Gastrocnemius medialis (tissue), 4 donors: ENCODE measurements around the gene ANKRD63. TPM values are rescaled to one million over a fixed set of nuclear protein-coding genes. Genes with fewer than 3 reads are reported as not detected.

Experiments used
- ATAC-seq, 2 donors: fragments of 150-250 bp; one replicate each; pipeline ENCODE4 v1.9.1; 2016
- DNase-seq, 2 donors: peaks; one replicate each; pipeline ENCODE4 v3.0.0-alpha.2; 2019
- H3K27ac ChIP-seq, 4 donors: fragments of 200-600 bp; sonication (generic); 1 replicate in 1 of 4; 2 replicates in 3 of 4; pipeline ENCODE4 v1.5.1; 2016 to 2018; ENCODE audit warnings: mild to moderate bottlenecking in 2 of 4, moderate library complexity in 1 of 4
- H3K27me3 ChIP-seq, 3 donors: fragments of 200-600 bp; sonication (generic) in 2 of 3; 1 replicate in 1 of 3; 2 replicates in 2 of 3; pipeline versions ENCODE4 v1.5.1 to v1.6.0; 2016 to 2019; ENCODE audit warnings: mild to moderate bottlenecking in 1 of 3, moderate library complexity in 1 of 3
- H3K36me3 ChIP-seq, 2 donors: fragments of 200-600 bp; sonication (generic) in 1 of 2; one replicate each; pipeline ENCODE4 v1.5.1; 2017 to 2018
- H3K4me1 ChIP-seq, 2 donors: fragments of 200-600 bp; sonication (generic) in 1 of 2; one replicate each; pipeline ENCODE4 v1.5.1; 2016 to 2017; ENCODE audit warnings: mild to moderate bottlenecking in 2 of 2
- H3K4me3 ChIP-seq, 4 donors: fragments of 200-600 bp; sonication (generic) in 3 of 4; 1 replicate in 1 of 4; 2 replicates in 3 of 4; pipeline ENCODE4 v1.5.1; 2016 to 2019; ENCODE audit warnings: mild to moderate bottlenecking in 2 of 4
- H3K9me3 ChIP-seq, 3 donors: fragments of 200-600 bp; sonication (generic) in 2 of 3; 1 replicate in 1 of 3; 2 replicates in 2 of 3; pipeline ENCODE4 v1.5.1; 2016 to 2019
- POLR2A ChIP-seq, 2 donors: fragments of 450-650 bp; IDR thresholded peaks; one replicate each; pipeline ENCODE4 v1.6.1; 2017; ENCODE audit warnings: antibody characterized with exemption in 2 of 2, mild to moderate bottlenecking in 2 of 2, moderate library complexity in 2 of 2
- in situ Hi-C, 4 donors: fragments of 200-750 bp; cut with MboI; loops; one replicate each; pipeline versions ENCODE4 v1.15.0 to v1.8.0; 2017; ENCODE audit warnings: low sequenced_read_pairs in 4 of 4
- intact Hi-C: fragments of 100-400 bp; cut with DNase I; formaldehyde crosslinking; loops from one replicate; pipeline ENCODE4 v1.15.1; 2023; ENCODE audit warnings: low total_unique reads
- total RNA-seq, 4 donors: library from RNA; depleted of rRNA; stranded (reverse); fragments of >200 nt; gene quantifications; one replicate each; pipeline versions ENCODE4 v1.1.0 to v1.2.3, GENCODE V29; 2016
- TF ChIP-seq, protein P1 (sequence below), 5 experiments: fragments of 450-650 bp in 3 of 5; fragments of 200-600 bp in 2 of 5; sonication (generic) in 2 of 5; IDR thresholded peaks in 4 of 5; conservative IDR thresholded peaks in 1 of 5; 1 replicate in 4 of 5; 2 replicates in 1 of 5; pipeline ENCODE4 v1.5.1; 2016 to 2019; ENCODE audit warnings: antibody characterized with exemption in 5 of 5, mild to moderate bottlenecking in 3 of 5, moderate library complexity in 3 of 5

Gene ANKRD63
- total RNA-seq, 4 donors from 2014 or later: not detected

DNA sequence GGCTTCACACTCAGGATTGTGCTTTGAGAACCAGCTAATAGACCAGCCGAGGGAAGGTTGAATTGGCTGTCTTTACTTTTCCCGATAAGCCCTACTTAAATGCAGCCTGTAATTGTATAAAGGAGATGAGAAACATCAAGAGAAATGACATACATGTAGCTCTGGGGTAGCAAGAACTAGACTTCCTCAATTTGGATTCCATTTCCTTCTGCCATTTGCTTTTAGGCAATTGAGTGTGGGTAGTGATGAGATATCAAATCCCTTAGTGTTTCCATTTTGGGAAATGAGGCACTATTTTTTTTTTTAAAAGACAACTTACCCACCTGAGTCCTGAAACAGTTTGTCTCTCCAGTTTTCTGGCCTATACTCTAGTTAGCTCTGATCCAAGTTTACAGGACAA is 42.8 kb upstream of the ANKRD63 start:
- no peaks in the 10 kb centered on the region for H3K27me3 ChIP-seq
- H3K4me1 ChIP-seq: peaks cover 25 to 33% of the 10 kb centered on the region in 2 donors
- H3K9me3 ChIP-seq: no peaks in the 10 kb centered on the region
- intact Hi-C loops: no loop called here
- TF ChIP-seq POLR2A (IDR thresholded peaks at IDR 0.05): no peak
- TF ChIP-seq, protein P1, sequence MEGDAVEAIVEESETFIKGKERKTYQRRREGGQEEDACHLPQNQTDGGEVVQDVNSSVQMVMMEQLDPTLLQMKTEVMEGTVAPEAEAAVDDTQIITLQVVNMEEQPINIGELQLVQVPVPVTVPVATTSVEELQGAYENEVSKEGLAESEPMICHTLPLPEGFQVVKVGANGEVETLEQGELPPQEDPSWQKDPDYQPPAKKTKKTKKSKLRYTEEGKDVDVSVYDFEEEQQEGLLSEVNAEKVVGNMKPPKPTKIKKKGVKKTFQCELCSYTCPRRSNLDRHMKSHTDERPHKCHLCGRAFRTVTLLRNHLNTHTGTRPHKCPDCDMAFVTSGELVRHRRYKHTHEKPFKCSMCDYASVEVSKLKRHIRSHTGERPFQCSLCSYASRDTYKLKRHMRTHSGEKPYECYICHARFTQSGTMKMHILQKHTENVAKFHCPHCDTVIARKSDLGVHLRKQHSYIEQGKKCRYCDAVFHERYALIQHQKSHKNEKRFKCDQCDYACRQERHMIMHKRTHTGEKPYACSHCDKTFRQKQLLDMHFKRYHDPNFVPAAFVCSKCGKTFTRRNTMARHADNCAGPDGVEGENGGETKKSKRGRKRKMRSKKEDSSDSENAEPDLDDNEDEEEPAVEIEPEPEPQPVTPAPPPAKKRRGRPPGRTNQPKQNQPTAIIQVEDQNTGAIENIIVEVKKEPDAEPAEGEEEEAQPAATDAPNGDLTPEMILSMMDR (IDR thresholded peaks at IDR 0.05 in 4 of 5, conservative IDR thresholded peaks at IDR 0.05 in 1 of 5): no peak
- in situ Hi-C loops: no loop called here
- DNase-seq (no peak), ATAC-seq (no peak)
- peak overlapping the region in 3 of 4 donors; percentile 9 to 70 (median 21) for H3K27ac ChIP-seq
- H3K36me3 ChIP-seq: peaks cover 0 to 8% of the 10 kb centered on the region in 2 donors
- peak overlapping the region in 3 of 4 donors; percentile 63 to 84 (median 84) for H3K4me3 ChIP-seq

DNA sequence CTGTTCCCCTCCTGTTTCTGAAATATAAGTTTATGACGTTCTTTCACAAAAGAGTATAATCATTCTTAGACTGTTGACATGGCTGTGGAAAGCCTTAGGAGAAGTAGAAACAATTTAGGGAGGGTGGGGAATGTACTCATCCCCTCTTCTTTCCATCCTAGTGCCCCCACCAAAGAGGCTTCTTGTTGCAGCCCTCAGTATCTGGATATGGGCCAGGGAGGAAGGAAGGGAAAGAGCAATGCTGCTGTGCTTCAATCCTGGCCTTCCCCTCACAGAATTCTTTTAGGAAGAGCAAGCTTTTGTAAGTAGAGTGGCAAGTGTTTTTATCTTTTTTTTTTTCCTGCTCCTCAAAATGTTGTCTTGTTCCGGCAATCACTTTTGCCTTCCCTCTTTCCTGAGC is 42.3 kb upstream of the ANKRD63 start:
- in situ Hi-C loops: no loop called here
- intact Hi-C loops: no loop called here
- Histone ChIP-seq H3K36me3 (peaks cover 0 to 8% of the 10 kb centered on the region in 2 donors), H3K4me3 (peak overlapping the region; percentile 63 to 84 (median 79)), H3K27me3 (no peaks in the 10 kb centered on the region), H3K27ac (peak overlapping the region; percentile 21 to 87 (median 74)), H3K4me1 (peaks cover 25 to 28% of the 10 kb centered on the region in 2 donors), H3K9me3 (no peaks in the 10 kb centered on the region)
- ATAC-seq (no peak), DNase-seq (no peak)
- TF ChIP-seq, protein P1 (IDR thresholded peaks at IDR 0.05 in 4 of 5, conservative IDR thresholded peaks at IDR 0.05 in 1 of 5): no peak
- TF ChIP-seq POLR2A (IDR thresholded peaks at IDR 0.05): no peak

DNA sequence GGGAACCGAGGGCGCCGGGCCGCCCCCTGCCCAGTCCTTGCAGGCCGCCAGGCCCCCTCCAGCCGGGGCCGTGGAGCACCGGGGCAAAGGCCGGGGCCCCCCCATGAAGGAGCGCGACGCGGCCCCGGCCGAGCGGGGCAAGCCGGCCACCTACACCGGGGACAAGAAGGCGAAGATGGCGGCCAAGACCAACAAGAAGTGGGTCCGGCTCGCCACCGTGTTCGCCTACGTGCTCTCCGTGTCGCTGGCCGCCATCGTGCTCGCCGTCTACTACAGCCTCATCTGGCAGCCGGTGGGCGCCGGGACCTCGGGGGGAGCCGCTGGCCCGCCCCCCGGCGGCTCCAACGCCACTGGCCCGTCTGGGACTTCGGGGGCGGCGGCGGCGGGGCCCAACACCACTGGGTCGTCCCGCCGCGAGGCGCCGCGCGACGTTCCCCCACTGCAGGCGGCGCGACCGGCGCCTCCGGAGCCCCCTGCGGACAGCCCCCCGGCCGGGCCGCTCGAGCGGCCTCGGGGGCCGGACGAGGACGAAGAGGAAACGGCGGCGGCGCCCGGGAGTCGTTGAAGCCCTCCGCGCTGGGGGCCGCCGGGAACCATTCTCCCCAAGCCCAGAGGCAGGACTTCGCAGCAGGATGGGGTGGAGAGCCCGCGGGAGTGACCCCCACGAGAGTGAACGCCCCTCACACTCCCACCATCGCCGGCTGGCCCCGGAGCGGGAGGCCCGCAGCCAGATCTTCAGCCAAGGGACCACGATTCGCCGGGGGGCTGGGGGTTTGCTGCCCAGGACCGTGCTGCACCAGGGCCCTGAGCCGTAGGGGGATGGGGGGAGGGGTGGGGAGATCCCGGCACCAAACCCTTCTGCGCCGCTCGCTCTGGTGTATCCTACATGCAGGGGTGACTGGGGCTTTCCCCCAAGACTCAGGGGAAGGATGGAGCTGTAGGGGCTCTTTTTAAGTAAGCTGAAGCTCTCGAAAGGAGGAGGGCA is 41.4 kb upstream of the ANKRD63 start:
- Histone ChIP-seq H3K36me3 (peaks cover 0 to 8% of the 10 kb centered on the region in 2 donors), H3K9me3 (no peaks in the 10 kb centered on the region), H3K27me3 (no peaks in the 10 kb centered on the region), H3K27ac (peak overlapping the region; percentile 70 to 88 (median 83)), H3K4me1 (peaks cover 25 to 26% of the 10 kb centered on the region in 2 donors), H3K4me3 (peak overlapping the region; percentile 63 to 84 (median 79))
- in situ Hi-C loops: no loop called here
- intact Hi-C loops: loop anchor here (1.0 to 5.0 kb wide), 4 partner anchors 15 to 98 kb away; partner anchors contain the start of gene IVD
- no peak for TF ChIP-seq POLR2A (IDR thresholded peaks at IDR 0.05)
- TF ChIP-seq, protein P1 (IDR thresholded peaks at IDR 0.05 in 4 of 5, conservative IDR thresholded peaks at IDR 0.05 in 1 of 5): no peak
- DNase-seq (no peak), ATAC-seq (peak; percentile 15 to 21)

DNA sequence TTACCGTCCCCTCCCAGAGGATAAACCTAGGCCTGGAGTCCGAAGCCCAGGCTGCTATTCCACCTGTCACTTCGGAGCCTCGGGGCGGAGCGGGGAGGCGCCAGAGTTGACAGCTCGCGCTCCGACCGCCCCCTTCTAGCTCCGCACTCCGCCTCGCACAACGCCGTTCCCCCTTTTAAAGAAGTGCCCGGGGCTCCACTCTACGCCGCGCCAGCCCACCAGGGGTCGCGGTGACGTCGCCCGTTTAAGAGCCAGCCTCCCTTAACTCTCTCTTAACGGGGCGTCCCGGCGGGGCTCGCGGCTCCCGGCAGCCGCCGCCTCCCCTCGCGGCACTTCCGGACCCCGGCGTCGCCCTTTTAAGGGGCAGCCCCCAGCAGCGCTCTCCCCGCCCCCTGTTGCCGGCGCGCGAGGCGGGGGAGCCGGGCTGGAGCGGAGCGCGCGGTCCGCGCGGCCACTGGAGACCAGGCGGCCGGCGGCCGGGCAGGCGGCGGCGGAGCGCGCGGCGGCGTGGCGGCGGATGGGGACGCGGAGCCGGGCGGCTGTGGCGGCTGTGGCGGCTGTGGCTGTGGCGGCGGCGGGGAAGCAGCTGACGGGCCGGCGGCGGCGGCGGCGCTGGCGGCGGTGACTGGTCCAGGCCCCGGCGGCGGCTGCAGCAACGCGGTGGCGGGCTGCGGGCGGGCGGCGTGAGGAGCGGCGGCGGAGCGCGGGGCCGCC is 40.5 kb upstream of the ANKRD63 start, which contains the start of gene INAFM2:
Gene INAFM2, plus strand, starts transcription at position 454 of the 714 bp plus-strand sequence. CDS start 364 bp downstream, outside the sequence.
- peak within 1 kb of the TSS; percentile 70 to 88 (median 86) for H3K27ac ChIP-seq
- H3K4me3 ChIP-seq: peak within 1 kb of the TSS; percentile 63 to 84 (median 79)
- ATAC-seq: peak; percentile 81 to 85
- in situ Hi-C loops: no loop called here
- peaks cover 0 to 8% of the 10 kb centered on the region in 2 donors for H3K36me3 ChIP-seq
- peak; percentile 79 to 89 for DNase-seq
- TF ChIP-seq, protein P1 (IDR thresholded peaks at IDR 0.05 in 4 of 5, conservative IDR thresholded peaks at IDR 0.05 in 1 of 5): peak; percentile 53 to 88 (median 76)
- TF ChIP-seq POLR2A (IDR thresholded peaks at IDR 0.05): peak; percentile 75 to 78
- H3K27me3 ChIP-seq: no peaks in the 10 kb centered on the region
- no peaks in the 10 kb centered on the region for H3K9me3 ChIP-seq
- peaks cover 25 to 26% of the 10 kb centered on the region in 2 donors for H3K4me1 ChIP-seq
- intact Hi-C loops: loop anchor here (1.0 to 5.0 kb wide), 4 partner anchors 16 to 99 kb away; partner anchors contain the start of gene IVD
